GM10248 (cell line): ENCODE data around the gene NOC2L.
"Not testable (repeated sequence)": the region's sequence is repeated elsewhere in the genome, so short reads cannot be mapped to it uniquely, and the experiment has no call there.

Source experiments
- CTCF ChIA-PET: fragments of 300-600 bp; sonication (Branson Sonifier 250); formaldehyde crosslinking; extraction: SDS; loops from one replicate; lab custom pipeline; 2021; ENCODE audit warnings: antibody characterized with exemption; lab: Yijun Ruan, JAX
- POLR2A ChIA-PET: fragments of 350-650 bp; sonication (Branson Sonifier 250); formaldehyde crosslinking; extraction: SDS; loops from one replicate; lab custom pipeline; 2020; ENCODE audit warnings: antibody characterized with exemption; lab: Yijun Ruan, JAX
- DNase-seq: peaks from one replicate; pipeline ENCODE4 v3.0.0; 2012; ENCODE audit errors: extremely low spot score
- TF ChIP-seq, protein P1 (sequence below): IDR thresholded peaks from 2 replicates; pipeline ENCODE4 v1.5.1; 2012; ENCODE audit warnings: mild to moderate bottlenecking, low read depth; ENCODE audit errors: extremely low read depth, missing control alignments, control extremely low read depth

Gene NOC2L

DNA sequence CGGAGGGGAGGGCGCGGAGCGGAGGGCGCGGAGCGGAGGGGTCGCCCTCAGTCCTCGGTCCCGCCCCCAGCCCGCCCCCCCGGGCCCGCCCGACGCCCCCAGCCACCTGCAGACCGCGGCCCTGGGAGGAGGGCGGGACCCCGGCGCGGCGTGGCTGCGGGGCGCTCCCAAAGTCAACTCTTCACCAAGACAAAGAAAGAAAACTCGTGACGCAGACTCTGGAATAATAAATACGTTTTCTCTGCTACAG is 39.6 kb upstream of the NOC2L start:
- no peak for DNase-seq
- CTCF ChIA-PET, result interaction anchor here (2.1 kb wide), 1 partner anchor 15 kb away, joined by 7 read pairs; the partner anchor contains the start of gene ISG15
- TF ChIP-seq, protein P1, sequence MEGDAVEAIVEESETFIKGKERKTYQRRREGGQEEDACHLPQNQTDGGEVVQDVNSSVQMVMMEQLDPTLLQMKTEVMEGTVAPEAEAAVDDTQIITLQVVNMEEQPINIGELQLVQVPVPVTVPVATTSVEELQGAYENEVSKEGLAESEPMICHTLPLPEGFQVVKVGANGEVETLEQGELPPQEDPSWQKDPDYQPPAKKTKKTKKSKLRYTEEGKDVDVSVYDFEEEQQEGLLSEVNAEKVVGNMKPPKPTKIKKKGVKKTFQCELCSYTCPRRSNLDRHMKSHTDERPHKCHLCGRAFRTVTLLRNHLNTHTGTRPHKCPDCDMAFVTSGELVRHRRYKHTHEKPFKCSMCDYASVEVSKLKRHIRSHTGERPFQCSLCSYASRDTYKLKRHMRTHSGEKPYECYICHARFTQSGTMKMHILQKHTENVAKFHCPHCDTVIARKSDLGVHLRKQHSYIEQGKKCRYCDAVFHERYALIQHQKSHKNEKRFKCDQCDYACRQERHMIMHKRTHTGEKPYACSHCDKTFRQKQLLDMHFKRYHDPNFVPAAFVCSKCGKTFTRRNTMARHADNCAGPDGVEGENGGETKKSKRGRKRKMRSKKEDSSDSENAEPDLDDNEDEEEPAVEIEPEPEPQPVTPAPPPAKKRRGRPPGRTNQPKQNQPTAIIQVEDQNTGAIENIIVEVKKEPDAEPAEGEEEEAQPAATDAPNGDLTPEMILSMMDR, result no peak
- POLR2A ChIA-PET, result no interaction called here

DNA sequence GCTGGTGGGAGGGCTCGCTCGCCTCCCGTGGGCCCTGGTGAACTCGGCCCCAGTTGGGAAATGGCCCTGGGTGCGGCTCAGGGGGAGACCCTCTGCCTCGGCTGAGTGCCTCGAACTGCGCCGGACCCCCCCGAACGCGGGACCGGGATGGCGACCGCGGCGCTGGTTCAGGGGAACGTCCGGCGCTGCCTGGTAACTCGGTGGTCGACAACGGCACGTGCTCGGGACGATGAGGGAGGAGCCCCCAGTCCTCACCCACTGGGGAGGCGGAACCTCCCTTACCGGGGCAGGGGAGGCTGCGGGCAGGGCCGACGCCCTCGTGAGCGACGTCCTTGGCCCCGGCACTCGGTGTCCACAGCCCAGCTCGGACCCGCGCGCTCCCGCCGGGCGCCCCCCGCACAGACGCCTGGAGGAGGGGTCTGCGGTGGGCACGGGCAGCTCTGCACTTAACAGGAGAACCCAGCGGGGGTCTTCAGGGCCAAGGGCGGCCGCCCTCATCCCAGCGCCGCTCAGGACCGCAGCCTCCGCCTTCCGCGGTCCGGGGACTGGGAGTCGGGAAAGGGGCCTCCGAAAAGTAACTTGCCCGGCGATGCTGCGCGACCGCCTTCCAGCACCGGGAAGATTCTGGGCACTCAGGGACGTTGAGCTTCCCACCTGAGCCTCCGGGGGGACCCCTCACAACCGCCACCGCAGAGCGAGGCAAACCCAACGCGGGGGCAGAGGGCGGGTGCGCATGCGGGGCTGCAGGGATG is 39.1 kb upstream of the NOC2L start:
- CTCF ChIA-PET, result interaction anchor here (0.6 to 2.1 kb wide), 8 partner anchors 14 to 61 kb away, joined by 3 to 7 read pairs (median 5); partner anchors contain the start of genes ISG15 and PERM1
- DNase-seq, result no peak
- TF ChIP-seq, protein P1, result no peak
- POLR2A ChIA-PET, result no interaction called here

DNA sequence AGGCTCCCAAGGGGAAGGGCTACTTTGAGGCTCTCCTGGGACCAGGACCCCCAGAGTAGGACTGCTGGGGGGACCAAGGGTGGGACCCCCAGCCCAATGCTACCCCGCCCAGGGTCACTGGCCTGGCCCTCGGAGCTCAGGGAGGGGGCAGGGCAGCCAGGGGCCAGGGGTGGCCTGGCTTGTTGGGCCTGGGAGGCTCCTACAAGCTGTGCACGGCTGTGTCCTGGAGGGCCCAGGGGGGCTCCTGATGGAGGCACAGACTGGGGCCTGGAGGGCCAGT is 38.6 kb upstream of the NOC2L start:
- POLR2A ChIA-PET, result no interaction called here
- TF ChIP-seq, protein P1, result no peak
- no peak for DNase-seq
- CTCF ChIA-PET, result interaction anchor here (0.6 to 2.1 kb wide), 8 partner anchors 13 to 62 kb away, joined by 3 to 7 read pairs (median 5); partner anchors contain the start of genes ISG15 and PERM1

DNA sequence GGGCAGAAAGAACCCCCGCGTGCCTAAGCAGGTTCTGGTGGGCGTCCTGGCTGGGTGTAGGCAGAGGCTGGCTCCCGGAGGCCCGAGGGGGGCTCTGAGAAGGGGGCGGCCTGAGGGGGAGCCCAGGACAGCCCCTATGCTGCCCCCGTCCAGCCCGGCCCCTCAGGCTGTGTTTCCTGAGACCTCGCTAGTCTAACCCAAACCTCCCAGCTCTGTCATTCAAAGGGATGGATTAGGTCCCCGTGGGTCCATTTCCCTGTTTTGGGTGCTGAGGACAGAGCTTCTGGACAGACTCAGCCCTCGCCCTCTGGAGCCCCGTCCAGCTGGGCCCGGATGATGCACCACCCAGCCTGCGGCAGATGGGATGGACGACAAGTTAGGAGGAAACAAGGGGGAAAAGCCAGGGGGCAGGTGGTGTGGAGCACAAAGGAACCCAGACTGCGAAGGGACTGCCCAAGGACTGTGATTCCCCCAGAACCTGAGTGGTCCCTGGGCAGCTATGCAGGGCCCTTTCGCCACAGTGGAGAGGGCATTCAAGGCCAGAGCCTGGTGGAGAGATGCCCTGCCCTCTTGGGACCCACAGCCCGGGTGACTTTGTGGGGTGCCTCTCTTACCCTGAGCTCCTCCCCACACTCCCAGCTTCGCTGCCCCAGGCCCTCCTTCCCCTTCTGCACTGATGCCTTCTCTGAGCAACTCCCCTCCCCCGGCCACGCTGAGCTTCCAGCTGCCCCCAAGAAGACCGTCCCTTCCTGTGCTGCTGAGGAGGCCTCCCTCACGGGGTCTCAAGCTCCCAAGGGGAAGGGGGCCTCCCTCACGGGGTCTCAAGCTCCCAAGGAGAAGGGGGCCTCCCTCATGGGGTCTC is 38.0 kb upstream of the NOC2L start:
- DNase-seq, result no peak
- ChIA-PET POLR2A (no interaction called here), CTCF (interaction anchor here (0.6 to 2.1 kb wide), 9 partner anchors 13 to 128 kb away, joined by 3 to 7 read pairs (median 5); partner anchors contain the start of genes ISG15 and PERM1)
- TF ChIP-seq, protein P1, result no peak

DNA sequence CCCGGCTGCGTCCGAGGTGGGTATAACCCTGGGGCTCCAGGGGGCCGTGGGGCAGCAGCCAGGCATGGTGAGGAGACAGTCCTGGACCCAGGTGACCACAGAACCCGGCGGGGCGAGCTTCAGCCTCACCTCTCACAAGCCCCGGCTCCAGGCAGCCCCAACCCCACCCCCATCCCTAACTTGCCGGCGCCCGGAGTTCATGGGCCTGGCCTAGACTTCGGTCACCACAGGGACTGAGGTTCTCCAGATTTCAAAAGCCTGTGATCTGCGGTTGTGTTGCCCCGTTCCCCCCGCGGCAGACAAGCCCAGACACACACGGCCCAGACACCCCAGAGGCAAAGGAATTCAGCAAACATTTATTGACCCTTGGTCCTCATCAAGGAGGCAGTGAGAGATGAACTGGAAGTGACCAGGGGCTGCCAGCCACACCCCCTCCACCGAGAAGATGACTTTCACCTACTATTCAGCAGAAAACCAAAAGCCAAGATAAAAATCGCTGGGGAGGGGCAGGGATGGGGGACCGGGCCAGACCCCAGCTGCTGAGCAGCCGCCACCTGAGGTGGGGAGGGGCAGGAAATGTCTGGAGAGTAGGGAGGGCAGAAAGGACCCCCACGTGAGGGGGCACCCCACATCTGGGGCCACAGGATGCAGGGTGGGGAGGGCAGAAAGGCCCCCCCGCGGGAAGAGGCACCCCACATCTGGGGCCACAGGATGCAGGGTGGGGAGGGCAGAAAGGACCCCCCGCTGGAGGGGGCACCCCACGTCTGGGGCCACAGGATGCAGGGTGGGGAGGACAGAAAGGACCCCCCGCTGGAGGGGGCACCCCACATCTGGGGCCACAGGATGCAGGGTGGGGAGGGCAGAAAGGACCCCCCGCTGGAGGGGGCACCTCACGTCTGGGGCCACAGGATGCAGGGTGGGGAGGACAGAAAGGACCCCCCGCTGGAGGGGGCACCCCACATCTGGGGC is 36.9 kb upstream of the NOC2L start:
- ChIA-PET CTCF (interaction anchor here (1.2 to 4.7 kb wide), 5 partner anchors 12 to 292 kb away, joined by 3 to 51 read pairs (median 6); no protein-coding TSS in a partner anchor), POLR2A (no interaction called here)
- TF ChIP-seq, protein P1, result no peak
- DNase-seq, result no peak

DNA sequence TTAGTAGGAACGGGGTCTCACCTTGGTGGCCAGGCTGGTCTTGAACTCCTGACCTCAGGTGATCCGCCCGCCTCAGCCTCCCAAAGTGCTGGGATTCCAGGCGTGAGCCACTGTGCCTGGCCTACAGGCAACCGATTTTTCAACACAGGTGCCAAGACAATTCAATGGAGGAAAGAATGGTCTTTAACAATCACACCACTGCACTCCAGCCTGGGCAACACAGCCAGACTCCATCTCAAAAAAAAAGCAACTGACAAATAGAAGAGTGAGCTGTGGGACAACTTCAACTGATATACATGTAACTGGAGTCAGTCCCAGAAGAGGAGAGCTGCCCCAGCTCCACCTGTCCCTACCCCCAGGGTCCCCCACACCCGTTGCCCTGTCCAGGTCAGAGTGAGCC is 35.5 kb upstream of the NOC2L start:
- POLR2A ChIA-PET, DNase-seq: not testable (repeated sequence)
- CTCF ChIA-PET, result interaction anchor here (0.7 to 4.7 kb wide), 6 partner anchors 10 to 293 kb away, joined by 3 to 51 read pairs (median 4); no protein-coding TSS in a partner anchor
